HG03558 (cell line): ENCODE data around the gene KCND1.

Experiments used
- ATAC-seq: cut with Tn5 transposase; IDR thresholded peaks from one replicate; pipeline ENCODE4 v1.9.1; 2021; ENCODE audit warnings: moderate number of reproducible peaks; ENCODE audit not compliant: unreplicated experiment; ENCODE audit errors: extremely low read depth

The KCND1 gene

DNA sequence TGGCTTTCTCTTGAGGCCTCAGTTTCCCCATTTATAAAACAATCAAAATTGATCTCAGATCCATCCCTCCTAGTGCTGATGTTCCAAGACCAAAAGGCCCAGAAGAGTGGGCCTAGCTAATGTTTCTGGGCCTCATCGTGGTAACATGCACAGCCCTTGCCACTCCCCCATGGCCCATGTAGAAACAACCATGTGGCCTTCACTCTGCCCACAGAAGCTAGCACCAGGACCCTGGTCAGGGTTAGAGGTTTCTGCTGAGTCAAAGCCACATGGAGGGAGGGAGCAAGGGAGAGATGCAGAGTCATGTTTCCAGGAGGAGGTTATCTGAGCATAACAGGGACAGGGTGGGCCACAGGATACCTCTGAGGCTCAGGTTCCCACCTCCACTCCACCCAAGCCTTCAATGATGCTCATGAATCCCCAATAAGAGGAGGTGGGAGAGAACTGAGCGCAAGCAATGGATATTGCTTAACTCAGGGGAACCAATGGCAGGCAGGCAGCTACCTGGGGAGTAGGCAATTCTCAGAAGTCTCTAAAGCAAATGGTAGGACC lies 31.2 kb downstream of the KCND1 start:
- ATAC-seq, result no peak

DNA sequence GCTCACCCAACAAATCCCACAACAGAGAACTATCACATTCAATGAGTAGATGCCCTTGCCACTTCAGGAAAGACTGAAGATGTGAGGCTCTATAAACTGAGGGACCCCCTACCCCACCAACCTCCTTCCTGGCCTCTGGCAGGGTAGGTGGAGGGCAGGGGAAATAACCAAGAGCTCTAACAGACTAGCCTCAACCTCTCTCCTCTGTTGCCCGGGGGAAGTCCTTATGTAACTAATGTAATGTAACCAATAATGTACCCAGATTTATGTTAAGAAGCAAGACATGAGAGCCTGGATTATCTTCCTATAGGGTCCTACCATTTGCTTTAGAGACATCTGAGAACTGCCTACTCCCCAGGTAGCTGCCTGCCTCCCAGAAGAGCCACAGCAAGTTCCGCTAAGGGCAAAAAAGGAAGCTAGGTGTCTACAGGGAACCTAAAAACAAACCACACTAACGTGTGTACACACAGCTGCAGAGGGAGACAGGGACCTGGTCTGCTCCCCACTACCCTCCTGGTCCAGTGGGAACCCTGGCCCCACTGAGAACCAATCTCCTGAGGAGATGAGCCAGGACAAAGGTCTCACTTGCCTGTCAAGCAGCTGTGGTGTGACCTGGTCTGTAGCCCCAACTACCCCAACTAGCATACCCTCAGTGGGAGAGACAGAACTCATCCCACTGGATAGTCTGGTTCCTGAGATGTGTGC lies 32.0 kb downstream of the KCND1 start:
- no peak for ATAC-seq

DNA sequence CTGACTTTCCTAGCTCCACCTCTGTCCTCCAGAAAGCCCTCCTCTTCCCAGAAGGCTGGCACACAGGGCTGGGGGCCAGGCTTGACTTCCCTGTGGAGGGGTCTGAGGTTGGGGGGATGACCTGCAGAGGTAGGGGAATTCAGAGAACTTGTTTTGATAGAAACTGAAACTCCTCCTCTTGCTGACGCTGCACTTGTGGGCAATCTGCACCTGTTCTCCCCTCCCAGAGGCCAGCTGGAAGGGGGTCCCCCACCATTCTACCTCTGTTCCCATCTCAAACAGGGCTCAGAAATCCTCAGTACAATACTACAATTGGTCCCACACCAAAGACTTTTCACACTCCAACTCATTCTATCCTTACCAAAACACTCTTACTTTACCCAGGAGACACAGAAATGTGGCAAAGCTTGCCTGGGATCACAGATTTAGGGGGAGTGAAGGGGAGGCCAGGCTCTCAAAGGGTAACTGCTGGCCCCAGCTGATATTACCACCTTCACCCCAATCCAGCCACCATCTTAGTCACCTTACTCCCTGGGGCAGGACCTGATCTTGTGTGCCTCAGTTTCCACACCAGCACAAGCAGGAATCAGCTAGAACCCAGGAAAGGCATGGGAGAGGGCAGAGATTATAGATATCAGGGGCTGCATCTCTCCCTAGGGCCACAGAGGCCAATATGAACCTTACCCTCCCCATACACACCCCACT lies 32.8 kb downstream of the KCND1 start:
- peak; percentile 28 for ATAC-seq

DNA sequence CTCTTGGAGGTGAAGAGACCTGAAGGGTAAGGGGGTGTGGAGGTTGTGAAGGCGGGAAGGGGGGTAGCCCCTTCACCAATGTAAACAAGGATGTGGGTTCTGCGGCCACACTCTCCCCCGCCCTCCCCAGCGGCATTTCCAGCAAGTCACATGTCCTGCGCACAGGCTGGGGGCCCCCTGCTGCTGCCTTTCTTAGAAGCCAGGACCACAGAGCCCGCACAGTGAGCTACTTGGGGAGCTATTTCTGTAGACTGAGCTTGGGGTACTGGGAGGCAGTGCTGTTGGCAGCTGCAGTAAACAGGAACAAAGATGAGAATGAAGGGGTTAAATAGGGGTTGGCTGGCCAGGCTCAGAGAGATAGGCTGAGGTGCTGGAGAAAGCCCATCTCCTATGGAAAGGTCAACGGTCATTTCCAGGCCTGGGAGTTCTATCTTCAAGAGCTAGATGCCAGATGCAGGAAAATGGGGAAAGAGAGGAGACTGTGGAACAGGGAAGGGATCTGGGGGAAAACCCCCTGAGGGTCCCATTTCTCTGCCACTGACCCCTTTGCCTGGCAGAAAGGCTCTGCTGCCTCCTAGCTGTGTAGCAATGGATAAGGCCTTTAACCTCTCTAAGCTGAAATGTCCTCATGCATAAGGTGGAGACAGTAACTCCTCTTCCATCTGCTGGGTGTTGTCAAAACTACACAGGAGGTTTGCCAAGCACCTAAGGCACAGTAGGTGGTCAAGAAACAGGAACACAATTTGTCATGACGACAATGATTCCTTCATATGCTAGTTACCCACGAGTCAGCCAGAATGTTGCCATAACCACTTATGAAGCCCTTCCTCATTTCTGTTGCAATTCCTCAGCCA lies 34.4 kb downstream of the KCND1 start:
- peak; percentile 24 for ATAC-seq

DNA sequence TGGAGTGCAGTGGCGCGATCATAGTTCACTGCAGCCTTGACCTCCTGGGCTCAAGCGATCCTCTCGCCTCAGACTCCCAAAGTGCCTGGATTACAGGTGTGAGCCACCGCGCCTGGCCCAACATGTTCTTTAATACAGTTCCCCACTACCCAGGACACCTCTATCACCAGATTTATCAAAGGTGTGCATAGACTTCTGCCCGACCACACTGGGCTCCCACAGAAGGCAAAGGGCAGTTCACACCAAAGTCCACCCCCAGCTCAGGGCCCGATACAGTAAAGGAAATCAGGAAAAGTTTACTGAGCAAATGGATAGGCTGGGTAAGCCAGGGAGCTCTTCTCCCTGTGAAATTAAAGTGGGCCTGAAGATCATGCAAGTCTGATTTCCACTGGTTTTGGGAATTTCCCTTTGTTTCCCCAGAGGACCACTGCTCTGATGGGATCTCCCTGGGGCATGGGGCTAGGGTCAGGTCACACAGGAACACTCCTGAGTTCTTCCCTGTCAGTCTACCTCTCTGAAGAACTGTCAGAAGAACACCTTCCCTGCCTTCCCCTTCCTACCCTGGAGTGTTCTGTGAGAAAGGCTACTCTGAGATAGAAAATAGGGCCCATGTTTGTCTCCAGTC lies 35.1 kb downstream of the KCND1 start:
- no peak for ATAC-seq

DNA sequence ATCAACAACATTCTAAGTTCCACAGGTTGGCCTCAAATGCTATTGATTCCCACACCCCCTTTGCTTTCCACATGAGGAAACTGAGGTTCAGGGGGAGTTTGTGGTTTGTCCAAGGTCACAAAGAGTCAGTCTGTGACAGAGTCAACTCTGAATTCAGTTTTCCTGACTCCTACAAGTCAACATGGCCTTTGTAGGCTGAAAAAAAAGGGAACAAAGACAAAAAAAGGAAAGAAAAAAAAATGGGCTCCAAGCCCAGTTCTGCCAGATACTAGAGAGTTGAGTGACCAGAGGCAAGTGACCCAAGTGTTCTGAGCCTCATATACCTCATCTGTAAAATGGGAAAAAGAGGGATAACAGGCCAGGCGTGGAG lies 36.4 kb downstream of the KCND1 start:
- ATAC-seq, result no peak

DNA sequence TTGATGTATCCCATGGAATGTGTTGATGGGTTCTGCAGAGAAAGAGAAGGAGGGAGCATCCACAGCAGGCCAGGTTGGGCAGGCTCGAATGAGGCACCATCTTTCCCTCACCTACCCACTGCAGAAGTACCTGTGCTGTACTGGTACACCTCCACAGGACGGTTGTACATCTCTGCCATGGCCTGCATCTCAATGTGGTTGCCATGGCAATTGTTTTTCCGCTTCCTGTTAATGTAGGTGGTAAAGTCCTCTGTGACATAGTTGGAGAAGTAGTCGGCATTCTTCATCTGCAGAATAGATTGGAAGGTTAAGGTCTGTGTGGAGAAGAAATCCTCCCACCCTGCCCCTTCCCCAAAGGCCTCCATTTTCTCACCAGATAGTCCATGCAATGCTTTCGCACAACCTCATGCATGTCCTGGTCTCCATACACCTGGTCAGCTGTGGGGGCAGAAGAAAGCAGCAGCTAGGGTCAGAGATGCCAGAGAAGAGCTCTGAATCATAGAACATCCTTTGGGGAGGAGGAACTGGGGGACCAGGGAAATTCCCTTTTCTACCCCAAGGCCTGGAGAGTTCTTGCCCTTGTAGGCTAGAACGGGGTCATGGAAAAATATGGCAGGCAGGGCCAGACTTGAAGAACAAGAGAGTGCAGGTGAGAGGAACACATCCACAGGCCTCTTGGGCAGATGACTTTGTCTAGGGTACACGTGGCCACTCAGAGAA lies 36.9 kb downstream of the KCND1 start:
- no peak for ATAC-seq

DNA sequence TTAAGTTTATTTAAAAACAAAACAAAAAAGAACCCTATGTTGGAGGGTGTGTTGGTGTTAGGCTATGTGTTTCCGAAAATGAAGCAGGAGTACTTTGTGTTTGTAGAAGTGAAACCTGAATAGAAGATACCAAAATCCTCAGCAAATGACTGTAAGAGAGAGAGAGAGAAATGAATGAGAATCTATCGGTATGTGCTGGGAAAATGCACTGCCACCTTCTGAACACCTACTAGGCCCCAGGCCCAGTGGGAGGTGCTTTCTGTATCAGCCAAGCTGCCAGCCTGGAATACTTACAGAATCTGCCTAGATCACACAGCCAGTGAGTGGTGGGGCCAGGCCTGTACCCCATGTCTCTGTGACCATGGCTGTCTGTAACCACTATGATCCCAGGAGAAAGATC lies 37.9 kb downstream of the KCND1 start:
- ATAC-seq, result no peak

DNA sequence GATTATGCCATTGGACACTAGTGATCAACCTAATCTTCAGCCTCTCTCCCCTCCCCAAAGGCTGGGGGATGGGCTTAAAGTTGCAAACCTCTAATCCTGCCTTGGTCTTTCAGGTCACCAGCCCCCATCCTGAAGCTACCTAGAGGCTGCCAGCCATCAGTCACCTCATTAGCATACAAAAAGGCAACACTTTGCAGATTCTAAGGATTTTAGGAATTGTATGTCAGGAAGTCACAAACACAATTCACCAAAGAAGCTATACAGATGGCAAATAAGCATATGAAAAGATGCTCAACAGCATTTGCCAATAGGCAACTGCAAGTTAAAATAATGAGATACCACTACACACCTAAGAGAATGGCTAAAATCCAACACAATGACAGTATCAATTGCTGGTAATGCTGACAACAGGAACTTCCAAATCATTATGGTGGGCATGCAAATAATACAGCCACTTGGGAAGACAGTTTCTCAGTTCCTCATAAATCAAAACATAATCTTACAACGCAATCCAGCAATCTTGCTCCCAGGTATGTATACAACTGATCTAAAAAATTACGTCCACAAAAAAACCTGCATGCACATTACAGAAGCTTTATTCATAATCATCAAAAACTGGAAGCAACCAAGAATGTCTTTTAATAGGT lies 43.8 kb downstream of the KCND1 start:
- no peak for ATAC-seq

DNA sequence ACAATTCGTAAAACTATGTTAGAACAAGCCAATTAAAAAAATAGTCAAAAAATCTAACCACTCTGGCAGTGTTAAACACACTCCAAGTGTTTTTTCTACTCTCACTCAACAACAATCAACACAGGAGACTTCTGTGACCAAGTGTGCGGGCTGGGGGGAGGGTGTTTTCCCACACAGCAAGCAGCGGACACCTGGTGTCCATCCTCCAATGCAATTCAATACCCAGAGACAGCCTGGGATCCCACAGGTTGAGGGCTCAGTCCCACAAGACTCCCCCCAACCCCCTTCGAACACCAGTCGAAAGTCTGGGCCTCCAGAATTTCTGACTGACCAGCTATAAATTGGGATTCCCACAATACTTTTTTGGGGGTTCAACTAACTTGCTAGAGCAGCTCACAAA lies 44.5 kb downstream of the KCND1 start:
- ATAC-seq, result no peak

DNA sequence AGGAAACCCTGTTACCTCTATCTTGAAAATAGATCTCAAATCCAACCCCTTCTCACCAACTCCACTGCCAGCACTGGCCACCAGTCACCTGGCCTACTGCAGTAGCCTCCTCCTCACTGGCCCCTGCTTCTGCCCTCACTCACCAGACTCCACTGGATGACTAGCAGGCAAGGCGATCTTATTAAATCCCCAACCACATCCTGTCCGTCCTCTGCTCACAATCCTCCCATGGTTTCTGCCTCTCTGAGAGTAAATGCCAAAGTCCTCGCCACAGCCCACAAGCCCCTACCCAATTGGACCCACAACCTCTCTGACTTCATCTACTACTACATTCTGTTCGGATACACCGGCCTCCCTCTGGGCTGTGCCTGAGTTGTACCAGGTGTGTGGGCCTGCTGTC lies 47.4 kb downstream of the KCND1 start:
- no peak for ATAC-seq

DNA sequence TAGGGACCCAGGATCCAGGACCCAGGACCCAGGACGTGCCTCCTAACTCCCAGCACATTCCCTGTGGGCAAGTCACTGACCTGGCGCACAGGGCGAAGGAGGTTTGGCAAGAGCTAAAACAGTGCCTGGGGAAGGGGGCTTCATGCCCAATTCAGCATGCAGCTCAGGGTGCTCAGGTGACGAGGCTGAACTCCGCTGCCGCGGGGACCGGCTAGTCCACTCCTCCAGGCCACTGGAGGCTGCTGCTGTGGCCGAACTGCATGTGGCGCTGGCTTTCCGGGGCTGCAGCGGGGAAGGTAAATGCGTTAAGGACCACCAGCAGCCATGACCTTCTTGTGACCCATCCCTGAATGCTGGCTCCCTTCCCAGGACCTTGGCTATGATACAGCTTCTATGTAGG lies 47.9 kb downstream of the KCND1 start:
- no peak for ATAC-seq

DNA sequence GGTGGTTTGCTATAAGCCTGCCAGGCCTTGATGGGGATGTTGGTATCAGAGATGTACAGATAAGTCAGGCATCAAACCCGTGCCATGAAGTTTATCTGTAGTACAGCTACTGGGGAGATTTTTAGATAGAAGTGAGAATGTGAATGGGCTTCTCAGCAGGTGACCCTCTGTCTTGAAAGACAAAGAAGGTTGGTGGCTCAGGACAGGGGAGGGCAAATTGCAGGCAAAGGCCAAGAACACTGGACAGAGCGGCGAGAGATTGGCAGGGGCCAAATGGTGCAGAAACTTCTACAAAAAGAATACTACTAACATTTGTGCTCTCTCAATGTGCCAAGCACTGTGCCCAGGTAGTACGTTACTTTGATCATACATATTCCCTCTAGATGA lies 50.9 kb downstream of the KCND1 start:
- ATAC-seq, result no peak

DNA sequence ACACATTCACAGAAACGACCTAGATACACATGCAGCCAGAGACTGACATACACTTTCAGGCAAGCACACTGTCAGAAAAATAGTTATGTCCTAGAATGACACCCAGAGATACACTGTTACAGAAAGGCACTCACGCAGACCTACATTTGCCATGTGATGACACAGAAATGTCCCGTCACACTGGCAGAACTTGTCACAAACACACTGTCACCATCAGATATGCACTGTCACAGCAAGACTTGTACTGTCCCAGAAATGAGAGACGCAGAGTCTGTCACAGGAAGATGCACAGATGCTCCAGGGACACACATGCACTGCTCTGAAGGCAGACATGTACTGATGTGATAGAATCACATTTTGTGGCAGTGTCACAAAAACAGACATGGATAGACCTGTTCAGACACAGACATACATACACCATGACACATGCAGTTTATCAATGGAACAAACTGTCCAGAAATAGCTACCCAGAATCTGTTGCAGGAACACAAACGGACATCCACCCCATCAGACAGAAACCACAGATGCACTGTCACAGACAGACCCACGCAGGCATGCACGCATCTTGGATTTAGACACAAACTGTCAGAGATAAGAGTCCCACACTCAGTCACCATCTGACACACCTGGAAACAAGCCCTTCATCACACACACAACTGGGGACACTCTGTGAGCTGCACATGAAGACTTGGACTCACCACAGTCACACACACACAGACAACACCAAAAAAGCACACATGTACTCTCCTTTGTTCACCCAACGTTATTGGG lies 51.5 kb downstream of the KCND1 start:
- no peak for ATAC-seq

DNA sequence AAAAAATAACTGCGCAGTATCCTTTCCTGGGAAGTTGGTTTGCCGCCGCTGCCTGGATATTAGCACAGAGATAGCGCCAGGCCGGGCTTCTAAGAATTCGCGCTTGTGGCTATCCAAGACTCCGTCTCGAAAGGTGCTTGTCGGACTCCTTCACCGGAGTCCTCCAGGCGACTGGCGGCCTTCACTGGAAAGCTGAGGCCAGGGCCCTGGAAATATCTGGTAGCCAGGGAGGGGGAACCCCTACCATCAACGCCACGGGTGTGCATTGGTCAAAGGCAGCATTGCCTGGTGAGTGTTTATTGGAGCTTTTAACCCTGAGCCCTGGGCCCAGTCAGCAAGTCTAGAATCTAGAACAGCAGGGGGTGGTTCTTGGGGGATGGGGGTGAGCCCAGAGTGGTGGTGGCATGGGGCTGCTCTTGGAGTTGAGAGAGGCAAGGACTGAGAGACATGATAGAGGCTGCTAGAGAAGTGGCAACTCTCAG lies 52.2 kb downstream of the KCND1 start:
- no peak for ATAC-seq

DNA sequence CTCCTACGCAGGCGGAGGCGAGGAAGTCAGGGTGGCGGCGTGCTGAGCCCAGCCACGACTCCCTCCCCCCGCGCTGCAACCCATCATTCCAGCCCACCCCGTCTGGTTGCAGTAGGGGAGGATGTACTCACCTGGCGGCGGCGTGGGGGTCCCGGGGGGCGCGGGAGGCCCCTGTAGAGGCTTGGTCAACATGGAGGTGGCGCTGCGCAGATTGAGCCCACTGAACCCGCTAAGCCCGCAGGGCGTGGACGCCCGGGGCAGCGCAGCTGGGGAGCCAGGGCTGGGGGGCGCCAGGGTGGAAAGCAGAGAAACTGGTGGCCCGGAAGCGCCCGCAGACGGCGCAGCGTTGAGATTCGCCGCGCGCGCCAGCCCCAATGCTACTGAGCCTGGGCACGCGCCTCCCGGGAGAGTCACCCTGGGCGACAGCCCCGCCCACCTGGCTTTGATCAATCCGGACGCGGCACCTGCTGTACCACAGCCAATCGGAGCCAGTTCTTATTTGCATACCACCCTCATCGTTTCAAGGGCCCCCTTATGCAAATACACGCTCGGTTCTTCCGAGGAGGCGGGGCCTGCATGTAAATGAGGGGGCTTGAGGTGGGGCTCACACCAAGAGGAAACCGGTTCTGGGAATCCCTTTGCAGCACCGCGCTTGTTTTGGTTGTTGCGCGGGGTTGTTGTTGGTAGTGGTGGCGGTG lies 52.9 kb downstream of the KCND1 start, which contains the start of gene PIM2:
PIM2 (minus strand) TSS at position 382 of the 698 bp plus-strand sequence; CDS start at position 192, 190 bp downstream.
- ATAC-seq, result peak; percentile 31

DNA sequence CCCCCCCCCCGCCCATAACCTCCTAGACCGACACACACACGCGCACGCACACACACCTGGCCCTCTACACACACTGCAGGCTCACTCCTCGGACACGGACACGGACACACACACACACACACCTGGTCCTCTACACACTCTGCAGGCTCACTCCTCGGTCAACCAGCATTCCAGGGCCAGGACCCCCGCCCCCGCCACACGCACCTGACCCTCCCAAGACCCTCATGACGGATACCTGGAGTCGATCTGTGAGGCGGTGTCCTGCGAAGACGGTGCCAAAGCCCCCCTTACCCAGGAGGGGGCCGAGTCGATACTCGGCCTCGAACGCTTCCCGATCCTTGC lies 53.4 kb downstream of the KCND1 start:
- ATAC-seq, result no peak
